Right lobe of liver (tissue), 6 donors: ENCODE results near the gene MMP24OS. TPM values are rescaled to one million over a fixed set of nuclear protein-coding genes. Genes with fewer than 3 reads are reported as not detected.

Experiments
- ATAC-seq, 4 donors: fragments of 200-7000 bp; cut with Tn5 transposase; one replicate each; pipeline ENCODE4 v1.9.1; 2020; ENCODE audit warnings: mild to moderate bottlenecking in 4 of 4, moderate library complexity in 4 of 4
- DNase-seq, 3 donors: peaks; one replicate each; pipeline ENCODE4 v3.0.0-alpha.2; 2020
- H3K27ac ChIP-seq, 3 donors: fragments of 200-600 bp; one replicate each; pipeline ENCODE4 v1.8.0; 2022
- H3K27me3 ChIP-seq, 2 donors: fragments of 200-600 bp; one replicate each; pipeline ENCODE4 v1.8.0; 2022
- H3K36me3 ChIP-seq, 4 donors: fragments of 200-600 bp; sonication (generic) in 1 of 4; one replicate each; pipeline versions ENCODE4 v1.5.1 to v1.8.0; 2017 to 2022; ENCODE audit warnings: control low read depth in 1 of 4
- H3K4me1 ChIP-seq, 4 donors: fragments of 200-600 bp; sonication (generic) in 1 of 4; one replicate each; pipeline versions ENCODE4 v1.5.1 to v1.8.0; 2017 to 2022; ENCODE audit warnings: control low read depth in 1 of 4
- H3K4me3 ChIP-seq, 3 donors: fragments of 200-600 bp; one replicate each; pipeline ENCODE4 v1.8.0; 2022
- H3K9me3 ChIP-seq, 4 donors: fragments of 200-600 bp; sonication (generic) in 1 of 4; one replicate each; pipeline versions ENCODE4 v1.5.1 to v1.8.0; 2017 to 2022; ENCODE audit warnings: control low read depth in 1 of 4
- POLR2A ChIP-seq: fragments of 450-650 bp; IDR thresholded peaks from one replicate; pipeline ENCODE4 v1.6.1; 2017; ENCODE audit warnings: antibody characterized with exemption, mild to moderate bottlenecking
- WGBS: methylation state at CpG from one replicate; pipeline ENCODE4 v1.1.6; 2018; ENCODE audit warnings: low coverage, low lambda C conversion rate; ENCODE audit not compliant: insufficient coverage; ENCODE audit errors: missing lambda C conversion rate; 5-methylcytosine and 5-hydroxymethylcytosine counted together
- intact Hi-C, 2 donors: fragments of 100-400 bp; cut with DNase I; formaldehyde crosslinking; loops; one replicate each; pipeline versions ENCODE4 v1.11.2 to v1.14.1; 2022
- total RNA-seq, 6 experiments: library from RNA; depleted of rRNA in 2 of 6; stranded (reverse); fragments of >200 nt in 2 of 6; fragmentation: NEBNext Ultra II Directional in 3 of 6; extraction: Animal tissue kit (Norgen Biotek cat#: 25700) in 3 of 6; gene quantifications; one replicate each; pipeline versions ENCODE4 v1.1.0 to v1.2.4, GENCODE V29; 2016 to 2023
- TF ChIP-seq, protein P1 (sequence below), 4 donors: fragments of 200-600 bp in 3 of 4; fragments of 450-650 bp in 1 of 4; IDR thresholded peaks; one replicate each; pipeline versions ENCODE4 v1.5.1 to v1.8.0; 2016 to 2022; ENCODE audit warnings: antibody characterized with exemption in 4 of 4, mild to moderate bottlenecking in 2 of 4
- donor health status: DM: no; HTN: yes; CAD: no.
- donor health status: DM: no; HTN: no; CAD: no.
- donor health status: DM: no; HTN: no; CAD: no.
- donor health status: DM: no; HTN: yes; CAD: no.
- donor health status: DM: no; HTN: yes; CAD: no.

Gene MMP24OS
- total RNA-seq, 6 experiments from 2014 or later = 13.3 to 40.7 (median 23.5) TPM

DNA sequence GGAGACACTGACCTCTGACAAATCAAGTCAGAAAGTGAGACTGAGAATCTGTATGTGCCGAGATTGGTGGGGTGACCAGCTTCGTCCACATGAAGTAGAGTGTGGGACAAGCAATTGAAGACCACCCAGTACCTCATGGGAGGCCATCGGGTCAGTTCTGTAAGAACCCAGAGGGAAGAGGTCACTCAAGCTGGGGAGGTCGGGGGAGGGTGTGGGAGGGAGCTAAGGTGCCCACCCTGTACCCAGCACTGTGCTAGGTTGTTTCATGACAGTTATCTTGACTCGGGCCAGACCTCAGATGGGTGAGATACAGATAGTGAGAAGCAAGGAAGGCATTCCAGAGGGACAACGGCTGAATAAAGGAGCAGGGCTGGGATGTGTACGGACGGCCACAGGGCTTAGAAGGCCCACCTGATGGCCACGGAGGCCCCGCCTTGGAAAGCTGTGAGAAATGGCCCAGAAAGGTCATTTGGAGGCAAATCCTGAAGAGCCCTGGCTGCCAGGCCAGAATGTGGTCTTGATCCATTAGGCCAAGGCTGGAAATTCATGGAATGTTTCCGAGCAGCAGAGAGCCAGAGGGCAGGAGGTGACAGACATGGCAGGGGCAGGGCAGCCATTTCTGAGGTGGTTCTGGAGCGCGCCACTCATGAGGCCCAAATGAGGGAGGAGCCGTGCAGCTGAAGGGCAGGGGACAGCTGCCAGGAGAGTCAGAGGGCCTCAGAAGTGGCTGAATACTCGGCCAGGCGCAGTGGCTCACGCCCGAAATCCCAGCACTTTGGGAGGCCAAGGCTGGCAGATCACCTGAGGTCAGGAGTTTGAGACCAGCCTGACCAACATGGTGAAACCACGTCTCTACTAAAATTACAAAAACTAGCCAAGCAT lies 7.7 kb downstream of the MMP24OS start:
- H3K36me3 ChIP-seq = peaks cover 0 to 10% (median 2%) of the 10 kb centered on the region in 4 donors
- 81% methylated on average over 5 of the region's 19 CpGs for WGBS
- intact Hi-C loops = loop anchor here (5.0 to 10.0 kb wide), 3 partner anchors 55 to 128 kb away; partner anchors contain the start of gene EDEM2 (in 1 of the 2)
- ATAC-seq (no peak), DNase-seq (no peak)
- no peaks in the 10 kb centered on the region for H3K9me3 ChIP-seq
- no peak overlapping the region for H3K27ac ChIP-seq
- H3K4me3 ChIP-seq = no peak overlapping the region
- H3K27me3 ChIP-seq = no peaks in the 10 kb centered on the region
- H3K4me1 ChIP-seq = peaks cover 0 to 14% (median 0%) of the 10 kb centered on the region in 4 donors
- TF ChIP-seq, protein P1, sequence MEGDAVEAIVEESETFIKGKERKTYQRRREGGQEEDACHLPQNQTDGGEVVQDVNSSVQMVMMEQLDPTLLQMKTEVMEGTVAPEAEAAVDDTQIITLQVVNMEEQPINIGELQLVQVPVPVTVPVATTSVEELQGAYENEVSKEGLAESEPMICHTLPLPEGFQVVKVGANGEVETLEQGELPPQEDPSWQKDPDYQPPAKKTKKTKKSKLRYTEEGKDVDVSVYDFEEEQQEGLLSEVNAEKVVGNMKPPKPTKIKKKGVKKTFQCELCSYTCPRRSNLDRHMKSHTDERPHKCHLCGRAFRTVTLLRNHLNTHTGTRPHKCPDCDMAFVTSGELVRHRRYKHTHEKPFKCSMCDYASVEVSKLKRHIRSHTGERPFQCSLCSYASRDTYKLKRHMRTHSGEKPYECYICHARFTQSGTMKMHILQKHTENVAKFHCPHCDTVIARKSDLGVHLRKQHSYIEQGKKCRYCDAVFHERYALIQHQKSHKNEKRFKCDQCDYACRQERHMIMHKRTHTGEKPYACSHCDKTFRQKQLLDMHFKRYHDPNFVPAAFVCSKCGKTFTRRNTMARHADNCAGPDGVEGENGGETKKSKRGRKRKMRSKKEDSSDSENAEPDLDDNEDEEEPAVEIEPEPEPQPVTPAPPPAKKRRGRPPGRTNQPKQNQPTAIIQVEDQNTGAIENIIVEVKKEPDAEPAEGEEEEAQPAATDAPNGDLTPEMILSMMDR (IDR thresholded peaks at IDR 0.05) = no peak
- no peak for TF ChIP-seq POLR2A

DNA sequence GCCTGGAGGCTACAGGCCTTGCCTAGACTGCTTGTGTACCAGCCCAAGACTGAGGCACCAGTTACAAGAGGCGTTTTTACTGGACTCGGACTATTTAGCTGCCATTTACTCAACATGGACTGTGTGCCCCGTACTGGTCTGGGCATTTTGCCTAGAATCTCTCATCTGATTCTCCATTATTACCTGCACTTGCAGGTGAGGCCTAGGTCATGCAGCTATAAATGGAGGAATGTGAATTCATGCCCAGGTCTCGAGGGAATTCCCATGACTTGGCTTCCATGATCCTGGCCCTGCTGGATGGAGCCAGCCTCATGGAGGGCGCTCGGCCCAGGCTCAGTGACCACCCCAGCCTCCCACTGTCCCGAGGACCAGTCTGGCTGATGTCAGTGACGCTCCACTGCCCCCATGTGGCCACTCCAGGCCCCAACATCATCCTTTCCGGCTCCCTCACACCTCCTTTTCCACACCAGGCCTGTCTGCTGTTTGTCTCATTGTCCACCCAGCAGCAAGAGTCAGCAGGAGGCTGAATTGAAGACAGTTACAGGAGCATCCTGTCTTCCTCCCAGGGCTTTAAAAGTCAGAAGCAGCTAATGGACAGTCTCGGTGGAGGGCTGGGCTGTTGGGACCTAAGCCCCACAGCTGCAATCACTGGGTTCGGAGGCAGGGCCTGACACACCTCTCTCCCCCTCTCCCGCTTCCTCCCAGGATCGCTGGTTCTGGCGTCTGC lies 8.7 kb downstream of the MMP24OS start:
- WGBS = 13% methylated on average over 6 of the region's 14 CpGs

DNA sequence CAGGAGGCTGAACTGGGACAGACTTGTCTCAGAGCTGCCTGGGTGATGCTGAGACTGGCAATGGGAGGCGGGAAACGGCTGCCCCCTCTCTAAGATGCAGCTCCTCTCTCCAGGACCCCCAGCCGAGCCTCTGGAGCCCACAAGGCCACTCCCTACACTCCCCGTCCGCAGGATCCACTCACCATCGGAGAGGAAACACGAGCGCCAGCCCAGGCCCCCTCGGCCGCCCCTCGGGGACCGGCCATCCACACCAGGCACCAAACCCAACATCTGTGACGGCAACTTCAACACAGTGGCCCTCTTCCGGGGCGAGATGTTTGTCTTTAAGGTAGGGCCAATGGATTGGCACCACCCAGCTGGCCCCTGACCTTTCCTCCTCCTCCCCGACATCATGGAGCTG lies 10.8 kb downstream of the MMP24OS start:
- Histone ChIP-seq H3K27me3 (no peaks in the 10 kb centered on the region), H3K4me1 (peaks cover 0 to 25% (median 6%) of the 10 kb centered on the region in 4 donors), H3K4me3 (no peak overlapping the region), H3K36me3 (peaks cover 0 to 10% (median 2%) of the 10 kb centered on the region in 4 donors), H3K27ac (no peak overlapping the region), H3K9me3 (no peaks in the 10 kb centered on the region)
- 80% methylated on average over 1 of the region's 16 CpGs for whole genome bisulfite sequencing
- DNase-seq = no peak
- no peak for TF ChIP-seq POLR2A
- TF ChIP-seq, protein P1 (IDR thresholded peaks at IDR 0.05) = no peak
- ATAC-seq = no peak
- intact Hi-C loops = no loop called here

More for the DNA sequence above, 8.7 kb downstream of the MMP24OS start:
- peaks cover 0 to 10% (median 2%) of the 10 kb centered on the region in 4 donors for H3K36me3 ChIP-seq
- H3K4me3 ChIP-seq = no peak overlapping the region
- H3K27ac ChIP-seq = peak overlapping the region in 1 of 3 donors; percentile 14
- H3K4me1 ChIP-seq = peaks cover 0 to 14% (median 0%) of the 10 kb centered on the region in 4 donors
- DNase-seq (peak in 2 of 3 donors; percentile 71 to 79), ATAC-seq (peak; percentile 84 to 91 (median 89))
- intact Hi-C loops = no loop called here
- no peaks in the 10 kb centered on the region for H3K9me3 ChIP-seq
- TF ChIP-seq, protein P1 (IDR thresholded peaks at IDR 0.05) = peak; percentile 75 to 89 (median 85)
- no peak for TF ChIP-seq POLR2A
- H3K27me3 ChIP-seq = no peaks in the 10 kb centered on the region

DNA sequence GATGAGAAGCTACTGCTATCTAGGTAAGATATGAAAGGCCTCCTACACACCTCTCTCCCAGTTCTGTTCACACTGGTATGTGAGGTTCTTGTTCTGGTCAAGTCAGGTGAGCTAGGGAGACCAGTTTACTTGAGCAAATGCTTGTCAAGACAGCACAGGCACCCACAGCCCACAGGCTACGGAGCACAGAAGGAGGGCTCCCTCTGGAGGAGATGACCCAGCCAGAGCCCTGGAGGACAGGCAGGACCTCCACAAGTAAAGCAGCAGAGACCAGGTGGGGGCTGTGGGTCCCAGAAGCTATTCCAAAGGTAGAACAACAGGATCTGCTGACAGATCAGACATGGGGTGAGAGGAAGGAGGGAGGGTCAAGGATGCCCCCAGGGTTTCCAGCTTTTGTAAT lies 13.2 kb downstream of the MMP24OS start:
- no peak overlapping the region for H3K27ac ChIP-seq
- H3K36me3 ChIP-seq = no peaks in the 10 kb centered on the region
- peaks cover 0 to 25% (median 6%) of the 10 kb centered on the region in 4 donors for H3K4me1 ChIP-seq
- DNase-seq (peak in 1 of 3 donors; percentile 47), ATAC-seq (no peak)
- no peaks in the 10 kb centered on the region for H3K27me3 ChIP-seq
- intact Hi-C loops = no loop called here
- H3K4me3 ChIP-seq = no peak overlapping the region
- no peaks in the 10 kb centered on the region for H3K9me3 ChIP-seq
- TF ChIP-seq, protein P1 (IDR thresholded peaks at IDR 0.05) = peak in 2 of 4 donors; percentile 8 to 14
- TF ChIP-seq POLR2A = no peak
- no CpG with 5 or more reads among the region's 1 CpG for WGBS
